Loucy (cell line): Measurements from ENCODE around the gene TNIP2.
"Not testable (repeated sequence)": the region's sequence is repeated elsewhere in the genome, so short reads cannot be mapped to it uniquely, and the experiment has no call there.

Experiments used
- H2AFZ ChIP-seq: fragments of 200-600 bp; sonication (generic); 2 replicates; pipeline ENCODE4 v1.6.0; 2016; ENCODE audit warnings: antibody characterized with exemption, mild to moderate bottlenecking, low read length, moderate library complexity
- H3F3A ChIP-seq: fragments of 200-600 bp; 2 replicates; pipeline ENCODE4 v1.6.0; 2016; ENCODE audit warnings: antibody characterized with exemption, low read depth, mild to moderate bottlenecking
- H3K27me3 ChIP-seq: fragments of 200-600 bp; sonication (generic); 2 replicates; pipeline ENCODE4 v1.6.1; 2014; ENCODE audit warnings: low read length, mild to moderate bottlenecking; ENCODE audit not compliant: insufficient read depth, poor library complexity, severe bottlenecking
- H3K36me3 ChIP-seq: fragments of 200-600 bp; sonication (generic); 2 replicates; pipeline ENCODE4 v1.6.1; 2016; ENCODE audit warnings: low read length; ENCODE audit not compliant: insufficient read depth
- H3K4me1 ChIP-seq: fragments of 200-600 bp; sonication (generic); 2 replicates; pipeline ENCODE4 v1.5.1; 2014; ENCODE audit warnings: low read length, mild to moderate bottlenecking; ENCODE audit not compliant: insufficient read depth, poor library complexity, severe bottlenecking
- H3K4me2 ChIP-seq: fragments of 200-600 bp; sonication (generic); 2 replicates; pipeline ENCODE4 v1.6.0; 2014; ENCODE audit warnings: antibody characterized with exemption, low read length, low read depth, mild to moderate bottlenecking; ENCODE audit not compliant: poor library complexity, severe bottlenecking
- H3K4me3 ChIP-seq: fragments of 200-600 bp; sonication (generic); 2 replicates; pipeline ENCODE4 v1.5.1; 2014; ENCODE audit warnings: low read length, mild to moderate bottlenecking, mixed read lengths; ENCODE audit not compliant: poor library complexity, severe bottlenecking
- H3K79me2 ChIP-seq: fragments of 200-600 bp; sonication (generic); 2 replicates; pipeline ENCODE4 v1.6.1; 2014; ENCODE audit warnings: low read length; ENCODE audit not compliant: insufficient read depth
- H3K9ac ChIP-seq: fragments of 200-600 bp; sonication (generic); 2 replicates; pipeline ENCODE4 v1.6.0; 2014; ENCODE audit warnings: mild to moderate bottlenecking, low read depth, low read length, moderate library complexity; ENCODE audit not compliant: poor library complexity, severe bottlenecking
- H3K9me2 ChIP-seq: fragments of 200-600 bp; sonication (generic); replicated peaks from 2 replicates; pipeline ENCODE4 v1.6.1; 2016; ENCODE audit warnings: low read depth, low read length, mixed read lengths
- H3K9me3 ChIP-seq: fragments of 200-600 bp; sonication (generic); 2 replicates; pipeline ENCODE4 v1.6.1; 2014; ENCODE audit warnings: mild to moderate bottlenecking, antibody characterized with exemption, low read length, low read depth; ENCODE audit not compliant: insufficient read depth
- H4K20me1 ChIP-seq: fragments of 200-600 bp; sonication (generic); 2 replicates; pipeline ENCODE4 v1.6.0; 2014; ENCODE audit warnings: antibody characterized with exemption, low read length, mild to moderate bottlenecking; ENCODE audit not compliant: insufficient read depth, poor library complexity, severe bottlenecking
- CTCF ChIP-seq: fragments of 200-600 bp; sonication (generic); conservative IDR thresholded peaks from 2 replicates; pipeline ENCODE4 v1.5.1; 2014; ENCODE audit warnings: mild to moderate bottlenecking, antibody characterized with exemption, low read length
- EZH2phosphoT487 ChIP-seq: fragments of 200-600 bp; IDR thresholded peaks from 2 replicates; pipeline ENCODE4 v1.6.1; 2018; ENCODE audit warnings: antibody characterized with exemption, mild to moderate bottlenecking, moderate library complexity, borderline replicate concordance

TNIP2 gene

GRCh38 chr4:2742823-2743517, 13.2 kb downstream of the TNIP2 start:
- peaks cover 19% of the 10 kb centered on the region for H3K4me1 ChIP-seq
- H3K27me3 ChIP-seq = no peaks in the 10 kb centered on the region
- no peak overlapping the region for H3K9ac ChIP-seq
- peaks cover 4% of the 10 kb centered on the region for H4K20me1 ChIP-seq
- no peak overlapping the region for H3K4me2 ChIP-seq
- H3K9me3 ChIP-seq = no peaks in the 10 kb centered on the region
- H3F3A ChIP-seq = no peaks in the 10 kb centered on the region
- no peak overlapping the region for H3K4me3 ChIP-seq
- TF ChIP-seq CTCF (no peak), EZH2phosphoT487 (no peak)
- H2AFZ ChIP-seq = no peak overlapping the region
- no peaks in the 10 kb centered on the region for H3K79me2 ChIP-seq
- no peaks in the 10 kb centered on the region for H3K9me2 ChIP-seq
- H3K36me3 ChIP-seq = peaks cover 61% of the 10 kb centered on the region; the same call in 1 of the 2 replicates

GRCh38 chr4:2742081-2742822, 13.9 kb downstream of the TNIP2 start:
- Histone ChIP-seq H3K27me3 (no peaks in the 10 kb centered on the region), H3K9me2 (no peaks in the 10 kb centered on the region), H2AFZ (no peak overlapping the region), H3K9me3 (no peaks in the 10 kb centered on the region), H3K36me3 (peaks cover 55% of the 10 kb centered on the region; the same call in 1 of the 2 replicates), H3K4me3 (no peak overlapping the region), H3K79me2 (no peaks in the 10 kb centered on the region), H4K20me1 (peaks cover 4% of the 10 kb centered on the region), H3K4me1 (peaks cover 16% of the 10 kb centered on the region), H3K4me2 (no peak overlapping the region), H3F3A (no peaks in the 10 kb centered on the region), H3K9ac (no peak overlapping the region)
- TF ChIP-seq EZH2phosphoT487 (no peak), CTCF (no peak)

- Histone ChIP-seq H3K9ac (no peak overlapping the region), H3K27me3 (no peaks in the 10 kb centered on the region), H3K4me2 (no peak overlapping the region), H3K4me3 (no peak overlapping the region), H3K4me1 (peaks cover 10% of the 10 kb centered on the region), H3K9me3 (no peaks in the 10 kb centered on the region), H2AFZ (no peak overlapping the region), H3K9me2 (no peaks in the 10 kb centered on the region), H3K79me2 (no peaks in the 10 kb centered on the region), H3K36me3 (peaks cover 49% of the 10 kb centered on the region; the same call in 1 of the 2 replicates), H4K20me1 (no peaks in the 10 kb centered on the region), H3F3A (no peaks in the 10 kb centered on the region)
- TF ChIP-seq CTCF = no peak
- TF ChIP-seq EZH2phosphoT487 = no peak
Measured at GRCh38 chr4:2741626-2742025, 14.5 kb downstream of the TNIP2 start.

- H3K4me2 ChIP-seq, H3F3A ChIP-seq, H3K9me3 ChIP-seq, H2AFZ ChIP-seq, H3K27me3 ChIP-seq, H3K79me2 ChIP-seq, H3K9me2 ChIP-seq, H4K20me1 ChIP-seq, H3K4me3 ChIP-seq, H3K4me1 ChIP-seq, H3K9ac ChIP-seq: not testable (repeated sequence)
- peaks cover 23% of the 10 kb centered on the region; the same call in 1 of the 2 replicates for H3K36me3 ChIP-seq
Measured at GRCh38 chr4:2738296-2738695, 17.8 kb downstream of the TNIP2 start.
